HepG2 (cell line): ENCODE results near the gene OGFOD3. TPM values are rescaled to one million over a fixed set of nuclear protein-coding genes. Genes with fewer than 3 reads are reported as not detected.
A peak's percentile ranks its signal among the peaks of the same experiment; 100 is the strongest.

ENCODE experiments used
- ATAC-seq: fragments of 200-7000 bp; cut with Tn5 transposase; 3 replicates; pipeline ENCODE4 v1.9.1; 2020; ENCODE audit warnings: mild to moderate bottlenecking, moderate library complexity
- Bru-seq: library from RNA; stranded (reverse); fragments of 400-500 nt; gene quantifications from one replicate; lab custom pipeline; 2021; lab: Mats Ljungman, UMichigan
- BruChase-seq, 2 experiments: library from RNA; stranded (reverse); fragments of 400-500 nt; gene quantifications; one replicate each; lab custom pipeline; 2021; lab: Mats Ljungman, UMichigan
- BruUV-seq: library from RNA; stranded (reverse); fragments of 400-500 nt; replicated peaks from 2 replicates; lab custom pipeline; 2021; lab: Mats Ljungman, UMichigan
- CTCF ChIA-PET: fragments of 300-600 bp; formaldehyde crosslinking; extraction: SDS; loops from one replicate; lab custom pipeline; 2021; ENCODE audit warnings: low total read pairs, inconsistent platforms, low intra/inter-chr PET ratio; lab: Yijun Ruan, JAX
- POLR2A ChIA-PET: fragments of 350-600 bp; sonication (Branson Sonifier 250); formaldehyde crosslinking; loops from one replicate; lab custom pipeline; 2020; ENCODE audit warnings: antibody characterized with exemption, inconsistent platforms; lab: Yijun Ruan, JAX
- DNase-seq: peaks from one replicate; pipeline ENCODE4 v3.0.0-alpha.2; 2015; ENCODE audit warnings: low spot score
- FAIRE-seq: peaks from 3 replicates; lab custom pipeline; 2011; peaks lifted over from hg19 to GRCh38; lab: Jason Lieb, UNC
- H2AFZ ChIP-seq: one replicate; pipeline ENCODE4 v1.6.1; 2011; ENCODE audit warnings: low read length, inconsistent platforms
- H3K27ac ChIP-seq: fragments of 300-600 bp; 3 replicates; pipeline ENCODE4 v1.8.0; 2011; ENCODE audit warnings: mixed run types, mild to moderate bottlenecking, mixed read lengths, low read length, inconsistent platforms; ENCODE audit not compliant: insufficient read depth; ENCODE audit errors: extremely low read length
- H3K27me3 ChIP-seq, 2 experiments: fragments of 200-600 bp in 1 of 2; 2 replicates in 1 of 2; 3 replicates in 1 of 2; pipeline versions ENCODE4 v1.6.0 to v1.8.0; 2011; ENCODE audit warnings: low read length in 2 of 2, mild to moderate bottlenecking in 2 of 2, moderate library complexity in 2 of 2, inconsistent platforms in 1 of 2; ENCODE audit not compliant: insufficient read depth in 2 of 2, control insufficient read depth in 1 of 2
- H3K36me3 ChIP-seq, 2 experiments: fragments of 200-600 bp in 1 of 2; replicated peaks in 1 of 2; 2 replicates in 1 of 2; 3 replicates in 1 of 2; pipeline versions ENCODE4 v1.5.1 to v1.8.0; 2011; ENCODE audit warnings: low read length in 2 of 2, inconsistent platforms in 1 of 2; ENCODE audit not compliant: insufficient read depth in 2 of 2, control insufficient read depth in 1 of 2
- H3K4me1 ChIP-seq: 2 replicates; pipeline ENCODE4 v1.5.1; 2012; ENCODE audit warnings: low read length, inconsistent platforms; ENCODE audit not compliant: insufficient read depth
- H3K4me2 ChIP-seq: 2 replicates; pipeline ENCODE4 v1.6.0; 2011; ENCODE audit warnings: low read depth, low read length, inconsistent platforms
- H3K4me3 ChIP-seq, 3 experiments: fragments of 200-600 bp in 1 of 3; sonication (generic), shearing (Covaris generic) in 1 of 3; replicated peaks in 1 of 3; 2 replicates each; pipeline ENCODE4 v1.5.1; 2011 to 2016; ENCODE audit warnings: low read length in 3 of 3, inconsistent platforms in 2 of 3, low read depth in 2 of 3, mild to moderate bottlenecking in 2 of 3, control low read depth in 1 of 3, mixed read lengths in 1 of 3; ENCODE audit not compliant: insufficient read depth in 1 of 3
- H3K79me2 ChIP-seq: one replicate; pipeline ENCODE4 v1.6.1; 2011; ENCODE audit warnings: low read length, inconsistent platforms; ENCODE audit not compliant: insufficient read depth
- H3K9ac ChIP-seq: 2 replicates; pipeline ENCODE4 v1.6.0; 2011; ENCODE audit warnings: mild to moderate bottlenecking, low read depth, low read length, inconsistent platforms; ENCODE audit not compliant: insufficient read depth
- H3K9me3 ChIP-seq: 2 replicates; pipeline ENCODE4 v1.5.1; 2012; ENCODE audit warnings: mild to moderate bottlenecking, low read length
- H4K20me1 ChIP-seq: 2 replicates; pipeline ENCODE4 v1.6.0; 2011; ENCODE audit warnings: inconsistent platforms, mild to moderate bottlenecking, low read length, moderate library complexity; ENCODE audit not compliant: insufficient read depth
- ARHGAP35 ChIP-seq: sonication (generic); formaldehyde crosslinking; IDR thresholded peaks from 2 replicates; pipeline ENCODE4 v1.9.0; 2022; ENCODE audit warnings: mild to moderate bottlenecking, inconsistent platforms, moderate library complexity, missing genetic modification reagents, borderline replicate concordance
- CBFB ChIP-seq: sonication (generic); formaldehyde crosslinking; IDR thresholded peaks from 2 replicates; pipeline ENCODE4 v1.4.0; 2020; ENCODE audit warnings: missing genetic modification reagents
- ETV5 ChIP-seq: IDR thresholded peaks from 2 replicates; pipeline ENCODE4 v1.6.1; 2018; ENCODE audit warnings: missing biosample characterization, missing genetic modification reagents, inconsistent platforms, borderline replicate concordance
- HDAC1 ChIP-seq: sonication (generic); formaldehyde crosslinking; IDR thresholded peaks from 2 replicates; pipeline ENCODE4 v1.5.1; 2020; ENCODE audit warnings: mild to moderate bottlenecking, missing genetic modification reagents
- HES4 ChIP-seq: sonication (generic); formaldehyde crosslinking; IDR thresholded peaks from 2 replicates; pipeline ENCODE4 v1.9.0; 2021; ENCODE audit warnings: mild to moderate bottlenecking, missing genetic modification reagents, borderline replicate concordance
- KDM1A ChIP-seq: IDR thresholded peaks from 2 replicates; pipeline ENCODE4 v1.6.1; 2016; ENCODE audit warnings: missing compliant biosample characterization
- MAF1 ChIP-seq: sonication (generic); formaldehyde crosslinking; IDR thresholded peaks from 2 replicates; pipeline ENCODE4 v1.5.0; 2020; ENCODE audit warnings: missing genetic modification reagents, borderline replicate concordance
- MYNN ChIP-seq: sonication (generic); formaldehyde crosslinking; IDR thresholded peaks from 2 replicates; pipeline ENCODE4 v1.4.0; 2020; ENCODE audit warnings: mild to moderate bottlenecking, low read depth, missing genetic modification reagents
- NRL ChIP-seq: sonication (generic); formaldehyde crosslinking; IDR thresholded peaks from 2 replicates; pipeline ENCODE4 v1.5.0; 2020; ENCODE audit warnings: missing genetic modification reagents, mild to moderate bottlenecking, moderate library complexity, borderline replicate concordance
- RBM39 ChIP-seq: fragments of 200-400 bp; formaldehyde crosslinking; IDR thresholded peaks from one replicate; pipeline ENCODE4 v1.6.1; 2018; ENCODE audit warnings: antibody characterized with exemption, mild to moderate bottlenecking, low read depth, low read length; ENCODE audit not compliant: poor library complexity, severe bottlenecking
- SOX6 ChIP-seq, 2 experiments: fragments of 450-650 bp in 1 of 2; sonication (generic) in 1 of 2; formaldehyde crosslinking in 1 of 2; IDR thresholded peaks; 2 replicates each; pipeline versions ENCODE4 v1.4.0 to v1.6.1; 2017 to 2020; ENCODE audit warnings: antibody characterized with exemption in 1 of 2, mild to moderate bottlenecking in 1 of 2, missing genetic modification reagents in 1 of 2
- TARDBP ChIP-seq: sonication (generic); formaldehyde crosslinking; IDR thresholded peaks from 2 replicates; pipeline ENCODE4 v1.8.0; 2022; ENCODE audit warnings: mild to moderate bottlenecking, missing genetic modification reagents
- XRCC5 ChIP-seq: fragments of 200-400 bp; formaldehyde crosslinking; optimal IDR thresholded peaks from 2 replicates; pipeline ENCODE3; 2017; ENCODE audit warnings: mild to moderate bottlenecking, low read length
- ZKSCAN1 ChIP-seq: fragments of 150-350 bp; IDR thresholded peaks from 2 replicates; pipeline ENCODE4 v1.6.1; 2014; ENCODE audit warnings: low read length
- ZNF224 ChIP-seq: sonication (generic); formaldehyde crosslinking; IDR thresholded peaks from 2 replicates; pipeline ENCODE4 v1.5.0; 2020; ENCODE audit warnings: mild to moderate bottlenecking, missing genetic modification reagents
- ZNF746 ChIP-seq: sonication (generic); formaldehyde crosslinking; IDR thresholded peaks from 2 replicates; pipeline ENCODE4 v1.8.0; 2022; ENCODE audit warnings: mild to moderate bottlenecking, missing genetic modification reagents
- WGBS: methylation state at CpG from one replicate; pipeline ENCODE4 v1.1.6; 2017; ENCODE audit warnings: low lambda C conversion rate; 5-methylcytosine and 5-hydroxymethylcytosine counted together
- in situ Hi-C: cut with HindIII; loops from 2 replicates; pipeline ENCODE4 v1.10.0; 2017; ENCODE audit warnings: low pct_unique_long_range_greater_than_20kb; ENCODE audit not compliant: extremely low pct_ligation_motif_present
- intact Hi-C: fragments of 100-400 bp; cut with micrococcal nuclease; formaldehyde crosslinking; loops from one replicate; pipeline ENCODE4 v1.10.0; 2022; ENCODE audit not compliant: unreplicated experiment
- long read RNA-seq, 2 experiments: library from RNA in 1 of 2; library from polyadenylated mRNA in 1 of 2; stranded (forward) in 1 of 2; unstranded in 1 of 2; transcript quantifications; one replicate each; pipeline ENCODE4 v2.0.0, GENCODE V29; 2019 to 2022
- polyA minus RNA-seq, 3 experiments: library from RNA; depleted of rRNA, polyadenylated mRNA; stranded (reverse); fragments of >200 nt; gene quantifications; 2 replicates each; pipeline ENCODE4 v1.2.3, GENCODE V29; 2011; ENCODE audit warnings: low replicate concordance in 1 of 3
- polyA plus RNA-seq, 8 experiments: library from polyadenylated mRNA; depleted of rRNA in 3 of 8; stranded (reverse) in 7 of 8; unstranded in 1 of 8; fragments of >200 nt; fragmentation: Illumina TruSeq in 4 of 8; extraction: Trizol in 4 of 8; gene quantifications; 2 replicates each; pipeline versions ENCODE4 v1.2.1 to v1.2.3, GENCODE V29; 2011 to 2016; ENCODE audit warnings: low read depth in 4 of 8, missing spikeins in 1 of 8, mixed read lengths in 1 of 8; ENCODE audit not compliant: insufficient read depth in 1 of 8
- total RNA-seq, 5 experiments: library from RNA; depleted of rRNA; stranded (reverse); fragments of >200 nt; fragmentation: Illumina TruSeq; extraction: Trizol; gene quantifications; 2 replicates each; pipeline ENCODE4 v1.2.3, GENCODE V29; 2016; ENCODE audit warnings: low read depth in 1 of 5

Gene OGFOD3, protein sequence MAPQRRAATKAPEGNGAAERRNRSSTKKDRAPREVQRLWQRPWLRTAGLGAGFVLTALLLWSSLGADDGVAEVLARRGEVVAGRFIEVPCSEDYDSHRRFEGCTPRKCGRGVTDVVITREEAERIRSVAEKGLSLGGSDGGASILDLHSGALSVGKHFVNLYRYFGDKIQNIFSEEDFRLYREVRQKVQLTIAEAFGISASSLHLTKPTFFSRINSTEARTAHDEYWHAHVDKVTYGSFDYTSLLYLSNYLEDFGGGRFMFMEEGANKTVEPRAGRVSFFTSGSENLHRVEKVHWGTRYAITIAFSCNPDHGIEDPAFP
- 19.3 and 42.1 TPM in 2 replicates for total RNA-seq (2016; rRNA removed; fragmentation: Illumina TruSeq; extraction: Trizol)
- 44.1 and 48.5 TPM in 2 replicates for total RNA-seq (2016; cell fraction: cytosol; rRNA removed; fragmentation: Illumina TruSeq; extraction: Trizol; ENCODE audit: low read depth)
- 18.4 and 43.0 TPM in 2 replicates for total RNA-seq (2016; cell fraction: insoluble cytoplasmic fraction; rRNA removed; fragmentation: Illumina TruSeq; extraction: Trizol)
- 47.3 and 50.8 TPM in 2 replicates for total RNA-seq (2016; cell fraction: membrane; rRNA removed; fragmentation: Illumina TruSeq; extraction: Trizol)
- 29.1 and 32.9 TPM in 2 replicates for total RNA-seq (2016; cell fraction: nucleus; rRNA removed; fragmentation: Illumina TruSeq; extraction: Trizol)
- 40.0 and 48.0 TPM in 2 replicates for polyA plus RNA-seq (2011; rRNA removed)
- polyA plus RNA-seq (2011; cell fraction: cytosol; rRNA removed): 45.1 and 55.2 TPM in 2 replicates
- 42.8 and 53.8 TPM in 2 replicates for polyA plus RNA-seq (2011; cell fraction: nucleus; rRNA removed)
- polyA plus RNA-seq (2012): 30.1 and 30.6 TPM in 2 replicates
- 22.8 and 30.9 TPM in 2 replicates for polyA plus RNA-seq (2016; cell fraction: cytosol; fragmentation: Illumina TruSeq; extraction: Trizol; ENCODE audit: low read depth)
- 20.3 and 20.6 TPM in 2 replicates for polyA plus RNA-seq (2016; cell fraction: insoluble cytoplasmic fraction; fragmentation: Illumina TruSeq; extraction: Trizol; ENCODE audit: low read depth)
- polyA plus RNA-seq (2016; cell fraction: membrane; fragmentation: Illumina TruSeq; extraction: Trizol; ENCODE audit: low read depth): 24.3 and 28.8 TPM in 2 replicates
- polyA plus RNA-seq (2016; cell fraction: nucleus; fragmentation: Illumina TruSeq; extraction: Trizol; ENCODE audit: insufficient read depth, low read depth): 57.8 and 59.9 TPM in 2 replicates
- polyA minus RNA-seq (2011; rRNA and poly(A)+ RNA removed; ENCODE audit: low replicate concordance): 17.2 and 64.0 TPM in 2 replicates
- polyA minus RNA-seq (2011; cell fraction: cytosol; rRNA and poly(A)+ RNA removed): 31.0 and 31.1 TPM in 2 replicates
- 16.2 and 18.9 TPM in 2 replicates for polyA minus RNA-seq (2011; cell fraction: nucleus; rRNA and poly(A)+ RNA removed)
- Bru-seq, nascent RNA: percentile 65 among the genes with signal in this experiment
- percentile 79 among the genes with signal in this experiment for BruChase-seq, experiment 1, labeled RNA remaining after a 6-hour chase
- percentile 74 among the genes with signal in this experiment for BruChase-seq, experiment 2, labeled RNA remaining after a 2-hour chase
- long read RNA-seq, experiment 1, full-length matches to known transcripts: 52 of 73 reads
- long read RNA-seq, experiment 1, partial matches to known transcripts: 7 of 73 reads
- long read RNA-seq, experiment 1, other reads (novel, unspliced or antisense): 14 of 73 reads
- long read RNA-seq, experiment 2, full-length matches to known transcripts: 57 of 95 reads
- long read RNA-seq, experiment 2, partial matches to known transcripts: 5 of 95 reads
- long read RNA-seq, experiment 2, other reads (novel, unspliced or antisense): 33 of 95 reads

DNA sequence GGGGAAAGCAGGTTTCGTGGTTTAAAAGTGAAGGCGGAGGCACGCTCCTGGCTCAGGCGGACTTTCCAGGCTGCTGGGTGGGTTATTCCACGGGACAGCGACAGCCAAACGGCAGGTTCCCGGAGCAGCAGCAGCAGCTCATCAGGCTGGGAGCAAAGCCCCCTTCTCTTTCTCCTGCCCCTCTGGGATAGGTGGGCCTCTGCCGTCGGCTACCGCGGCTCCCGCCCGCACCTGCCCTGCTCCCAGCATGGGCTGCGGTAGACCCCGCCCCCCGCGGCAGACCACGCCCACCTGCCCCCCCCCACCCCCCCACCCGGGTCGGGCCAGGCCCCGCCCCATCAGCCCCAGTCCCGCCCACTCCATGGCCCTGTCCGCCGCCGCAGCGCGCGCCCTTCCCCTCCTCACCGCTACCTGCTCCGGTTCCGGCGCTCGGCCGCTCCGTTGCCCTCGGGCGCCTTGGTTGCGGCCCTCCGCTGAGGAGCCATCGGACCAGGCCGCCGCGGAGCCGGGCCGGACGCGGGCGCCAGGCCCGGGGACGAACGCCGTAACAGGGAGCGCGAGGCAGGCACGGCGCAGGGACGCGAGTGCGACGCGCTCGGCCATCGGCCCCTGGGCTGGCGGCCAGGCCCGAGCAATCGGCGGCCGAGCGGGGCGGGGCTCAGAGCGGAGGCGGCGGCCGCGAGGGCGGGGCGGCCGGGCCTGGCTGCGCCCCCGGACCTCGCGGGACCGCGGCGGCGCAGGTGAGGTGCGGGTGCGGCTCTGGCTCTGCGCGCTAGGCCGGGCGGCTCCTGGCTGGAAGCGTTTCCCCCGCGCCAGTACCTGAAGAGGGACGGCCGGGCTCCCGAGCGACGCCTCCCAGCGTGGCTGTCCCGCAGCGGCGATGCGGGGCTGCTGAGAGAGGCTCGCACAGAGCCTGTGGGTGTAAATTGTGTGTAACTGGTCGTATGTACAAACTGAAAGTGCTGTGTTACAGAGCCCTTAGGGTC is at the start of gene OGFOD3, which contains the start of gene HEXD:
OGFOD3 (minus strand) TSS at position 586 of the 986 bp plus-strand sequence; CDS start at position 485, 101 bp downstream.
HEXD (plus strand) TSS at position 347 of the 986 bp plus-strand sequence. CDS start 1,453 bp downstream, outside the sequence.
- peaks cover 8% of the 10 kb centered on the region for H3K79me2 ChIP-seq
- H3K4me1 ChIP-seq: peaks cover 27% of the 10 kb centered on the region
- H3K4me3 ChIP-seq: peak within 1 kb of the TSS; percentile 96 to 100 (median 99)
- intact Hi-C loops: loop anchor here (1.0 to 2.0 kb wide), 2 partner anchors 33 to 40 kb away; partner anchors contain the start of gene NARF
- under 1% methylated on average over 39 of the region's 108 CpGs for WGBS
- peak within 1 kb of the TSS; percentile 97 for H3K9ac ChIP-seq
- peaks cover 18% of the 10 kb centered on the region; the same call in 1 of the 2 replicates for H4K20me1 ChIP-seq
- peaks cover 8% of the 10 kb centered on the region for H3K9me3 ChIP-seq
- H3K36me3 ChIP-seq: peaks cover 2 to 28% of the 10 kb centered on the region in 2 experiments; a peak in 3 of 5 replicates
- DNase-seq (peak; percentile 71), ATAC-seq (peak; percentile 80), FAIRE-seq (no peak)
- peak within 1 kb of the TSS; percentile 96 for H3K27ac ChIP-seq
- POLR2A ChIA-PET: interaction anchor here (0.7 to 1.8 kb wide), 9 partner anchors 39 to 145 kb away, joined by 3 to 5 read pairs (median 3); no protein-coding TSS in a partner anchor
- H2AFZ ChIP-seq: no peak within 1 kb of the TSS
- peak within 1 kb of the TSS; percentile 100 for H3K4me2 ChIP-seq
- BruUV-seq: no TSS peak
- CTCF ChIA-PET: no interaction called here
- no peaks in the 10 kb centered on the region; a peak in 1 of 5 replicates for H3K27me3 ChIP-seq
- in situ Hi-C loops: no loop called here
- TF ChIP-seq MYNN (CRISPR knock-in tag) (no peak), XRCC5 (peak; percentile 99), HDAC1 (CRISPR knock-in tag) (no peak; the same call in 1 of the 2 replicates), CBFB (CRISPR knock-in tag) (no peak; the same call in 1 of the 2 replicates), ZNF746 (CRISPR knock-in tag) (no peak; the same call in 1 of the 2 replicates), NRL (CRISPR knock-in tag) (no peak), ARHGAP35 (CRISPR knock-in tag) (peak; percentile 63; the same call in 1 of the 2 replicates), ZNF224 (CRISPR knock-in tag) (no peak), MAF1 (no peak), ETV5 (CRISPR knock-in tag) (no peak; the same call in 1 of the 2 replicates), TARDBP (peak; percentile 80), SOX6 (IDR thresholded peaks at IDR 0.05) (no peak), SOX6 (CRISPR knock-in tag; IDR thresholded peaks at IDR 0.05) (peak; percentile 27; the same call in 1 of the 2 replicates), KDM1A (peak; percentile 26; the same call in 1 of the 2 replicates), ZKSCAN1 (no peak), RBM39 (peak; percentile 48), HES4 (CRISPR knock-in tag) (peak; percentile 93)
